WTC11 (cell line): ENCODE results near the gene ANKRD23. TPM values are rescaled to one million over a fixed set of nuclear protein-coding genes. Genes with fewer than 3 reads are reported as not detected.

Experiments used
- ATAC-seq: fragments of 200-7000 bp; cut with Tn5 transposase; 2 replicates; pipeline ENCODE4 v1.10.0; 2021; ENCODE audit warnings: mild to moderate bottlenecking, moderate library complexity
- CTCF ChIA-PET: fragments of 300-600 bp; sonication (Branson Sonifier 250); formaldehyde crosslinking; loops from one replicate; lab custom pipeline; 2021; ENCODE audit warnings: antibody characterized with exemption; lab: Charles Lee
- POLR2A ChIA-PET: fragments of 350-600 bp; sonication (Branson Sonifier 250); formaldehyde crosslinking; loops from one replicate; lab custom pipeline; 2021; ENCODE audit warnings: antibody characterized with exemption; lab: Charles Lee
- DNase-seq: peaks from one replicate; pipeline ENCODE4 v3.0.0; 2021; ENCODE audit warnings: low spot score
- H3K27ac Mint-ChIP-seq: 2 replicates; pipeline ENCODE4 v1.8.0; 2021; ENCODE audit warnings: mixed read lengths
- H3K27me3 Mint-ChIP-seq: 2 replicates; pipeline ENCODE4 v1.8.0; 2021; ENCODE audit warnings: low read depth, mild to moderate bottlenecking, moderate library complexity, mixed read lengths
- H3K36me3 Mint-ChIP-seq: 2 replicates; pipeline ENCODE4 v1.8.0; 2021; ENCODE audit warnings: mixed read lengths
- H3K4me1 Mint-ChIP-seq: 2 replicates; pipeline ENCODE4 v1.8.0; 2022; ENCODE audit warnings: mixed read lengths
- H3K4me3 Mint-ChIP-seq: 2 replicates; pipeline ENCODE4 v1.8.0; 2021; ENCODE audit warnings: mild to moderate bottlenecking, moderate library complexity, mixed read lengths
- H3K9me3 Mint-ChIP-seq: 2 replicates; pipeline ENCODE4 v1.8.0; 2021; ENCODE audit warnings: mixed read lengths
- ARID4B ChIP-seq: sonication (generic); formaldehyde crosslinking; IDR thresholded peaks from 2 replicates; pipeline ENCODE4 v1.8.0; 2023; ENCODE audit warnings: missing genetic modification reagents, mild to moderate bottlenecking, borderline replicate concordance
- CDX4 ChIP-seq: fragments of 250-450 bp; sonication (Bioruptor Pico); IDR thresholded peaks from 2 replicates; pipeline ENCODE4 v1.9.0; 2021; ENCODE audit warnings: moderate library complexity, mild to moderate bottlenecking, inconsistent platforms, borderline replicate concordance
- CTCF ChIP-seq: fragments of 200-600 bp; IDR thresholded peaks from 2 replicates; pipeline ENCODE4 v1.8.0; 2022; ENCODE audit warnings: antibody characterized with exemption
- E2F4 ChIP-seq: sonication (generic); formaldehyde crosslinking; IDR thresholded peaks from 2 replicates; pipeline ENCODE4 v1.8.1; 2022; ENCODE audit warnings: low read depth, mild to moderate bottlenecking, moderate library complexity, missing genetic modification reagents, borderline replicate concordance
- E2F5 ChIP-seq: sonication (generic); formaldehyde crosslinking; IDR thresholded peaks from 2 replicates; pipeline ENCODE4 v1.8.1; 2022; ENCODE audit warnings: mild to moderate bottlenecking, moderate library complexity, missing genetic modification reagents
- FOXK1 ChIP-seq: sonication (generic); formaldehyde crosslinking; IDR thresholded peaks from 2 replicates; pipeline ENCODE4 v1.8.0; 2022; ENCODE audit warnings: mild to moderate bottlenecking, moderate library complexity, missing genetic modification reagents
- FOXP4 ChIP-seq: sonication (generic); formaldehyde crosslinking; IDR thresholded peaks from 2 replicates; pipeline ENCODE4 v1.8.0; 2022; ENCODE audit warnings: mild to moderate bottlenecking, missing genetic modification reagents
- HMGXB4 ChIP-seq: sonication (generic); formaldehyde crosslinking; IDR thresholded peaks from 2 replicates; pipeline ENCODE4 v1.8.1; 2023; ENCODE audit warnings: mild to moderate bottlenecking, moderate library complexity, missing genetic modification reagents
- IRF2 ChIP-seq: sonication (generic); formaldehyde crosslinking; IDR thresholded peaks from 2 replicates; pipeline ENCODE4 v1.8.0; 2022; ENCODE audit warnings: low read depth, missing genetic modification reagents, borderline replicate concordance
- JAZF1 ChIP-seq: fragments of 250-450 bp; sonication (Bioruptor Pico); IDR thresholded peaks from 2 replicates; pipeline ENCODE4 v1.9.0; 2021; ENCODE audit warnings: moderate library complexity, mild to moderate bottlenecking, inconsistent platforms
- MAX ChIP-seq: sonication (generic); formaldehyde crosslinking; IDR thresholded peaks from 2 replicates; pipeline ENCODE4 v1.8.0; 2022; ENCODE audit warnings: mild to moderate bottlenecking, missing genetic modification reagents
- NFE2L1 ChIP-seq: sonication (generic); formaldehyde crosslinking; IDR thresholded peaks from 2 replicates; pipeline ENCODE4 v1.8.1; 2023; ENCODE audit warnings: missing genetic modification reagents
- NR2C2 ChIP-seq: sonication (generic); formaldehyde crosslinking; IDR thresholded peaks from 2 replicates; pipeline ENCODE4 v1.8.0; 2022; ENCODE audit warnings: mild to moderate bottlenecking, missing genetic modification reagents
- STAT6 ChIP-seq: sonication (generic); formaldehyde crosslinking; conservative IDR thresholded peaks from 2 replicates; pipeline ENCODE4 v1.8.1; 2023; ENCODE audit warnings: mild to moderate bottlenecking, low read depth, missing genetic modification reagents, moderate library complexity
- ZBTB21 ChIP-seq: sonication (generic); formaldehyde crosslinking; IDR thresholded peaks from 2 replicates; pipeline ENCODE4 v1.8.1; 2023; ENCODE audit warnings: mild to moderate bottlenecking, missing genetic modification reagents, borderline replicate concordance
- ZNF219 ChIP-seq: sonication (generic); formaldehyde crosslinking; IDR thresholded peaks from 2 replicates; pipeline ENCODE4 v1.8.0; 2023; ENCODE audit warnings: missing genetic modification reagents, mild to moderate bottlenecking, borderline replicate concordance
- ZNF232 ChIP-seq: sonication (generic); formaldehyde crosslinking; IDR thresholded peaks from 2 replicates; pipeline ENCODE4 v1.8.0; 2022; ENCODE audit warnings: mild to moderate bottlenecking, missing genetic modification reagents
- total RNA-seq: library from RNA; stranded (reverse); gene quantifications from 3 replicates; pipeline ENCODE4 v1.2.3, GENCODE V29; 2021

ANKRD23 gene
- total RNA-seq, 1 experiment from 2014 or later: 3.2 TPM

GRCh38 chr2:96817882-96818281 is 25.9 kb downstream of the ANKRD23 start (continued):
- TF ChIP-seq ARID4B (CRISPR knock-in tag): no peak
- TF ChIP-seq ZNF219 (CRISPR knock-in tag): no peak
- TF ChIP-seq NR2C2: no peak
- no peak for TF ChIP-seq E2F5

GRCh38 chr2:96816836-96817702 is 26.8 kb downstream of the ANKRD23 start:
- ChIA-PET CTCF (interaction anchor here (0.7 to 4.2 kb wide), 15 partner anchors 14 to 269 kb away, joined by 3 to 22 read pairs (median 6); partner anchors contain the start of genes ANKRD23, ANKRD39 and CNNM4), POLR2A (interaction anchor here (0.6 to 1.5 kb wide), 4 partner anchors 16 to 54 kb away, joined by 3 to 4 read pairs (median 4); no protein-coding TSS in a partner anchor)
- peaks cover 14% of the 10 kb centered on the region for H3K36me3 Mint-ChIP-seq
- peak overlapping the region; percentile 82 for H3K4me3 Mint-ChIP-seq
- no peak for ATAC-seq
- no peaks in the 10 kb centered on the region for H3K9me3 Mint-ChIP-seq
- H3K27me3 Mint-ChIP-seq: 0 out of 2 replicates have a peak, but pooled peaks cover 2% of the 10 kb centered on the region
- no peak overlapping the region for H3K27ac Mint-ChIP-seq
- no peak for DNase-seq
- H3K4me1 Mint-ChIP-seq: peaks cover 48% of the 10 kb centered on the region
- TF ChIP-seq STAT6 (CRISPR knock-in tag): 0 out of 2 replicates have a peak, but pooled peaks have one; percentile 20
- no peak for TF ChIP-seq CTCF
- no peak for TF ChIP-seq ZBTB21
- TF ChIP-seq E2F4 (CRISPR knock-in tag): 0 out of 2 replicates have a peak, but pooled peaks have one; percentile 56
- peak; percentile 47; the same call in 1 of the 2 replicates for TF ChIP-seq ZNF232 (CRISPR knock-in tag)
- peak; percentile 45; the same call in 1 of the 2 replicates for TF ChIP-seq MAX (CRISPR knock-in tag)
- no peak for TF ChIP-seq JAZF1 (CRISPR knock-in tag)
- TF ChIP-seq FOXP4 (CRISPR knock-in tag): peak; percentile 79
- no peak for TF ChIP-seq IRF2 (CRISPR knock-in tag)
- TF ChIP-seq FOXK1 (CRISPR knock-in tag): no peak; the same call in 1 of the 2 replicates
- TF ChIP-seq NFE2L1: peak; percentile 34; the same call in 1 of the 2 replicates
- TF ChIP-seq CDX4 (CRISPR knock-in tag): no peak
- TF ChIP-seq HMGXB4 (CRISPR knock-in tag): no peak
